HEK293 (cell line): ENCODE results near the gene NOBOX.

Source experiments
- CTCF ChIA-PET: fragments of 350-600 bp; formaldehyde crosslinking; extraction: SDS; loops from one replicate; lab custom pipeline; 2021; ENCODE audit warnings: antibody characterized with exemption; lab: Yijun Ruan, JAX
- POLR2A ChIA-PET: fragments of 300-600 bp; formaldehyde crosslinking; extraction: SDS; loops from one replicate; lab custom pipeline; 2020; ENCODE audit warnings: antibody characterized with exemption, inconsistent platforms; lab: Yijun Ruan, JAX
- H3K27ac ChIP-seq: fragments of 200-500 bp; sonication (Bioruptor generic); 2 replicates; pipeline ENCODE4 v1.5.1; 2014; ENCODE audit warnings: low read depth, low read length, control low read depth, inconsistent platforms; ENCODE audit errors: extremely low read depth
- H3K36me3 ChIP-seq, 2 experiments: fragments of 200-500 bp in 1 of 2; sonication (Bioruptor generic) in 1 of 2; 1 replicate in 1 of 2; 2 replicates in 1 of 2; pipeline ENCODE4 v1.5.1; 2014 to 2017; ENCODE audit warnings: inconsistent platforms in 2 of 2, low read length in 2 of 2; ENCODE audit not compliant: control insufficient read depth in 2 of 2, insufficient read depth in 1 of 2
- H3K4me1 ChIP-seq: fragments of 200-500 bp; sonication (Bioruptor generic); 2 replicates; pipeline ENCODE4 v1.5.1; 2014; ENCODE audit warnings: mild to moderate bottlenecking, low read length, inconsistent platforms; ENCODE audit not compliant: control insufficient read depth, insufficient read depth
- H3K4me3 ChIP-seq: 2 replicates; pipeline ENCODE4 v1.5.1; 2011; ENCODE audit warnings: low read depth, mild to moderate bottlenecking, control low read depth, low read length, moderate library complexity
- H3K9me3 ChIP-seq: fragments of 200-500 bp; sonication (Bioruptor generic); 2 replicates; pipeline ENCODE4 v1.5.1; 2014; ENCODE audit warnings: low read depth, low read length, inconsistent platforms; ENCODE audit not compliant: control insufficient read depth, insufficient read depth
- KLF9 ChIP-seq: fragments of 450-650 bp; formaldehyde crosslinking; IDR thresholded peaks from 2 replicates; pipeline ENCODE4 v1.5.1; 2016; ENCODE audit warnings: missing biosample characterization, missing genetic modification characterization, low read depth
- WT1 ChIP-seq: fragments of 450-650 bp; formaldehyde crosslinking; IDR thresholded peaks from 2 replicates; pipeline ENCODE4 v1.5.1; 2016; ENCODE audit warnings: missing biosample characterization, missing genetic modification characterization
- ZBTB17 ChIP-seq: fragments of 450-650 bp; formaldehyde crosslinking; IDR thresholded peaks from 2 replicates; pipeline ENCODE4 v1.5.1; 2016; ENCODE audit warnings: missing biosample characterization, missing genetic modification characterization
- ZEB2 ChIP-seq: fragments of 450-650 bp; formaldehyde crosslinking; IDR thresholded peaks from 2 replicates; pipeline ENCODE4 v1.5.1; 2016; ENCODE audit warnings: missing biosample characterization, missing genetic modification characterization
- ZFHX2 ChIP-seq: fragments of 450-650 bp; formaldehyde crosslinking; conservative IDR thresholded peaks from 2 replicates; pipeline ENCODE4 v1.5.1; 2016; ENCODE audit warnings: missing biosample characterization, missing genetic modification characterization
- ZFP3 ChIP-seq: fragments of 450-650 bp; formaldehyde crosslinking; IDR thresholded peaks from 2 replicates; pipeline ENCODE4 v1.5.1; 2016; ENCODE audit warnings: low read depth, missing biosample characterization, missing genetic modification characterization
- ZFP41 ChIP-seq: fragments of 450-650 bp; formaldehyde crosslinking; IDR thresholded peaks from 2 replicates; pipeline ENCODE4 v1.5.1; 2016; ENCODE audit warnings: missing biosample characterization, missing genetic modification characterization, borderline replicate concordance
- ZNF114 ChIP-seq: fragments of 450-650 bp; formaldehyde crosslinking; IDR thresholded peaks from 2 replicates; pipeline ENCODE4 v1.5.0; 2017; ENCODE audit warnings: missing biosample characterization, missing genetic modification characterization
- ZNF133 ChIP-seq: fragments of 450-650 bp; formaldehyde crosslinking; IDR thresholded peaks from 2 replicates; pipeline ENCODE4 v1.5.1; 2016; ENCODE audit warnings: missing biosample characterization, missing genetic modification characterization
- ZNF211 ChIP-seq: fragments of 450-650 bp; formaldehyde crosslinking; IDR thresholded peaks from 2 replicates; pipeline ENCODE4 v1.5.1; 2016; ENCODE audit warnings: low read depth, missing biosample characterization, missing genetic modification characterization
- ZNF248 ChIP-seq: fragments of 450-650 bp; formaldehyde crosslinking; IDR thresholded peaks from 2 replicates; pipeline ENCODE4 v1.5.1; 2017; ENCODE audit warnings: missing biosample characterization, missing genetic modification characterization
- ZNF324 ChIP-seq: fragments of 450-650 bp; formaldehyde crosslinking; IDR thresholded peaks from 2 replicates; pipeline ENCODE4 v1.5.1; 2016; ENCODE audit warnings: missing biosample characterization, missing genetic modification characterization
- ZNF335 ChIP-seq: fragments of 450-650 bp; formaldehyde crosslinking; conservative IDR thresholded peaks from 2 replicates; pipeline ENCODE4 v1.5.1; 2016; ENCODE audit warnings: missing biosample characterization, missing genetic modification characterization
- ZNF341 ChIP-seq: fragments of 450-650 bp; formaldehyde crosslinking; IDR thresholded peaks from 2 replicates; pipeline ENCODE4; 2016; ENCODE audit warnings: low read depth, missing biosample characterization, missing genetic modification characterization
- ZNF394 ChIP-seq: fragments of 450-650 bp; formaldehyde crosslinking; IDR thresholded peaks from 2 replicates; pipeline ENCODE4 v1.5.1; 2016; ENCODE audit warnings: missing biosample characterization, missing genetic modification characterization, mild to moderate bottlenecking, moderate library complexity, borderline replicate concordance
- ZNF473 ChIP-seq: fragments of 450-650 bp; formaldehyde crosslinking; IDR thresholded peaks from 2 replicates; pipeline ENCODE4 v1.5.1; 2017; ENCODE audit warnings: missing biosample characterization, missing genetic modification characterization
- ZNF529 ChIP-seq: fragments of 450-650 bp; formaldehyde crosslinking; IDR thresholded peaks from 2 replicates; pipeline ENCODE4 v1.5.1; 2017; ENCODE audit warnings: missing genetic modification characterization, missing biosample characterization; ENCODE audit not compliant: insufficient replicate concordance
- ZNF549 ChIP-seq: fragments of 450-650 bp; IDR thresholded peaks from 2 replicates; pipeline ENCODE4 v1.5.1; 2018; ENCODE audit warnings: missing biosample characterization, missing genetic modification characterization, mild to moderate bottlenecking, inconsistent platforms, moderate library complexity
- ZNF600 ChIP-seq: fragments of 450-650 bp; formaldehyde crosslinking; IDR thresholded peaks from 2 replicates; pipeline ENCODE4 v1.5.1; 2016; ENCODE audit warnings: missing biosample characterization, missing genetic modification characterization
- ZNF658 ChIP-seq: fragments of 450-650 bp; formaldehyde crosslinking; IDR thresholded peaks from 2 replicates; pipeline ENCODE4; 2016; ENCODE audit warnings: missing biosample characterization, missing genetic modification characterization
- ZNF660 ChIP-seq: fragments of 450-650 bp; IDR thresholded peaks from 2 replicates; pipeline ENCODE4 v1.5.1; 2018; ENCODE audit warnings: missing biosample characterization, mild to moderate bottlenecking, missing genetic modification characterization
- ZNF830 ChIP-seq: fragments of 450-650 bp; IDR thresholded peaks from 2 replicates; pipeline ENCODE4 v1.5.0; 2018; ENCODE audit warnings: missing biosample characterization, missing genetic modification characterization, low read depth, mild to moderate bottlenecking, moderate library complexity
- ZNF837 ChIP-seq: fragments of 450-650 bp; formaldehyde crosslinking; IDR thresholded peaks from 2 replicates; pipeline ENCODE4 v1.5.1; 2016; ENCODE audit warnings: missing biosample characterization, missing genetic modification characterization
- TF ChIP-seq, protein P1 (sequence below): fragments of 450-650 bp; formaldehyde crosslinking; IDR thresholded peaks from 2 replicates; pipeline ENCODE4 v1.5.1; 2017; ENCODE audit warnings: missing biosample characterization, missing genetic modification characterization
- TF ChIP-seq, protein P2 (sequence below): fragments of 450-650 bp; formaldehyde crosslinking; IDR thresholded peaks from 2 replicates; pipeline ENCODE4 v1.5.1; 2016; ENCODE audit warnings: missing biosample characterization, missing genetic modification characterization
- TF ChIP-seq, protein P3 (sequence below): fragments of 450-650 bp; formaldehyde crosslinking; IDR thresholded peaks from 2 replicates; pipeline ENCODE4 v1.5.1; 2016; ENCODE audit warnings: missing biosample characterization, missing genetic modification characterization
- TF ChIP-seq, protein P4 (sequence below): fragments of 450-650 bp; formaldehyde crosslinking; IDR thresholded peaks from 2 replicates; pipeline ENCODE4 v1.5.1; 2016; ENCODE audit warnings: missing biosample characterization, missing genetic modification characterization, low read depth

Gene NOBOX

DNA sequence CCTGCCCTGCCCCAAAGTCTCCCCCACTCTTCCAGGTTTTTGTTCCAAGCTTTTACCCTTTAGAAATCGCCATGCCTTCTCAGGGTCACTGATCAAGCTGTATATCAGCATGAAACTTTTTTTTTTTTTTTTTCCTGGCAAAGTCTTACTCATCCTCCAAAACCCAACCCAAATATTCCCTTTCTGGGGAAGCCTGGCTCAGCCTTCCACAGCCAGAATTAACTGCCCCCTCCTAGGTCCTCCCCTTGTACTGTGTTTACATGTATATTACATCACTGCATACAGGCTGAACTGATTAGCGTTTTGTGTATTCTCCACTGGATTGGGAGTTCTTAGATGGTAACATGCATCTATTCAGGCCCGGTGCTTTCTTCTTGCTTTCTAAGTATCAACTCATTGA lies 4.6 kb upstream of the NOBOX start:
- Histone ChIP-seq H3K36me3 (no peaks in the 10 kb centered on the region), H3K9me3 (no peaks in the 10 kb centered on the region), H3K4me1 (no peaks in the 10 kb centered on the region)
- POLR2A ChIA-PET: no interaction called here
- TF ChIP-seq, protein P1, sequence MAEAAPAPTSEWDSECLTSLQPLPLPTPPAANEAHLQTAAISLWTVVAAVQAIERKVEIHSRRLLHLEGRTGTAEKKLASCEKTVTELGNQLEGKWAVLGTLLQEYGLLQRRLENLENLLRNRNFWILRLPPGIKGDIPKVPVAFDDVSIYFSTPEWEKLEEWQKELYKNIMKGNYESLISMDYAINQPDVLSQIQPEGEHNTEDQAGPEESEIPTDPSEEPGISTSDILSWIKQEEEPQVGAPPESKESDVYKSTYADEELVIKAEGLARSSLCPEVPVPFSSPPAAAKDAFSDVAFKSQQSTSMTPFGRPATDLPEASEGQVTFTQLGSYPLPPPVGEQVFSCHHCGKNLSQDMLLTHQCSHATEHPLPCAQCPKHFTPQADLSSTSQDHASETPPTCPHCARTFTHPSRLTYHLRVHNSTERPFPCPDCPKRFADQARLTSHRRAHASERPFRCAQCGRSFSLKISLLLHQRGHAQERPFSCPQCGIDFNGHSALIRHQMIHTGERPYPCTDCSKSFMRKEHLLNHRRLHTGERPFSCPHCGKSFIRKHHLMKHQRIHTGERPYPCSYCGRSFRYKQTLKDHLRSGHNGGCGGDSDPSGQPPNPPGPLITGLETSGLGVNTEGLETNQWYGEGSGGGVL: peak; percentile 25; the same call in 1 of the 2 replicates
- TF ChIP-seq ZNF335: peak; percentile 4
- TF ChIP-seq ZFP3 (tag by site-specific recombination): no peak
- no peak for TF ChIP-seq ZNF324 (tag by site-specific recombination)
- TF ChIP-seq, all 188 proteins: peak for 2
- no peak overlapping the region for H3K27ac ChIP-seq
- H3K4me3 ChIP-seq: no peak overlapping the region
- CTCF ChIA-PET: no interaction called here

DNA sequence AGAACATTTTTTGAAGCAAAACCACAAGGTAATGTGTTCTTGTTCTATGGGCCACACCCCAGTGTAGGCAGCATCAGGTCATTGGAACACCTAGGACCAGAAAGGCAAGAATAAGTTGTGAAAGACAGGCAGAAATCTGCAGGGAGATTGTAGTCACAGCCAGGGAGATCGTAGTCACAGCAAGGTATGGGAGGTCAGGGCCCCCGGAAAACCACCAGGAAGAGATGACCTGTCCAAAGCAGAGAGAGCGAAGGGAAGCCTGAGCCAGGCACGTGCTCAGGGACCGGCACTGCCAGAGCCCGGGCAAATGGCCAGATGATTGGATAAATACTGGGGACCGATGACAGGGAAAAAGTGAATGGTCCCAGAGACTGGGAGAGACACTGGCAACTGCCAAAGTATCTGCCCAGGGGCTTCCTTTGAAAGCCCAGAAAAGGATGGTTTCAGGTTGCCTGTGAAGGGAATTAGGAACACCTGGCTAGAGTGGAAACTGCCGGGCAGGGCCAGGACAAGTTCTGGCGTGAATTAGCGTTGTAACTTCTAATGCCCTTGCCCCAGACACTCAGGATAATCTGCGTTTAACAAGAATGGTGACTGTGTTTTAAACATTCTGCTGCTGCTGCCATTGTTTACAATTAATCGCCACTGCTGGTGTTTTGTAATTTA lies 3.9 kb upstream of the NOBOX start:
- POLR2A ChIA-PET: no interaction called here
- H3K9me3 ChIP-seq: no peaks in the 10 kb centered on the region
- H3K4me1 ChIP-seq: no peaks in the 10 kb centered on the region
- no peak for TF ChIP-seq ZNF837 (tag by site-specific recombination)
- TF ChIP-seq WT1 (tag by site-specific recombination): no peak
- TF ChIP-seq ZNF658 (tag by site-specific recombination): no peak
- TF ChIP-seq ZNF660 (tag by site-specific recombination): no peak
- TF ChIP-seq ZNF394: no peak
- no peak for TF ChIP-seq ZNF529
- no peak for TF ChIP-seq ZEB2 (tag by site-specific recombination)
- no peak for TF ChIP-seq ZNF830
- no peak for TF ChIP-seq ZNF133
- TF ChIP-seq ZFP41: no peak
- TF ChIP-seq ZNF473 (tag by site-specific recombination): no peak
- no peak for TF ChIP-seq ZNF600
- TF ChIP-seq, protein P2, sequence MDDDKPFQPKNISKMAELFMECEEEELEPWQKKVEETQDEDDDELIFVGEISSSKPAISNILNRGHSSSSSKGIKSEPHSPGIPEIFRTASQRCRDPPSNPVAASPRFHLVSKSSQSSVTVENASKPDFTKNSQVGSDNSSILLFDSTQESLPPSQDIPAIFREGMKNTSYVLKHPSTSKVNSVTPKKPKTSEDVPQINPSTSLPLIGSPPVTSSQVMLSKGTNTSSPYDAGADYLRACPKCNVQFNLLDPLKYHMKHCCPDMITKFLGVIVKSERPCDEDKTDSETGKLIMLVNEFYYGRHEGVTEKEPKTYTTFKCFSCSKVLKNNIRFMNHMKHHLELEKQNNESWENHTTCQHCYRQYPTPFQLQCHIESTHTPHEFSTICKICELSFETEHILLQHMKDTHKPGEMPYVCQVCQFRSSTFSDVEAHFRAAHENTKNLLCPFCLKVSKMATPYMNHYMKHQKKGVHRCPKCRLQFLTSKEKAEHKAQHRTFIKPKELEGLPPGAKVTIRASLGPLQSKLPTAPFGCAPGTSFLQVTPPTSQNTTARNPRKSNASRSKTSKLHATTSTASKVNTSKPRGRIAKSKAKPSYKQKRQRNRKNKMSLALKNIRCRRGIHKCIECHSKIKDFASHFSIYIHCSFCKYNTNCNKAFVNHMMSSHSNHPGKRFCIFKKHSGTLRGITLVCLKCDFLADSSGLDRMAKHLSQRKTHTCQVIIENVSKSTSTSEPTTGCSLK (tag by site-specific recombination): no peak
- TF ChIP-seq ZNF211: no peak
- TF ChIP-seq KLF9 (tag by site-specific recombination): no peak
- TF ChIP-seq, all 188 proteins: peak for 0
- H3K27ac ChIP-seq: no peak overlapping the region
- CTCF ChIA-PET: no interaction called here
- no peaks in the 10 kb centered on the region for H3K36me3 ChIP-seq
- no peak overlapping the region for H3K4me3 ChIP-seq

DNA sequence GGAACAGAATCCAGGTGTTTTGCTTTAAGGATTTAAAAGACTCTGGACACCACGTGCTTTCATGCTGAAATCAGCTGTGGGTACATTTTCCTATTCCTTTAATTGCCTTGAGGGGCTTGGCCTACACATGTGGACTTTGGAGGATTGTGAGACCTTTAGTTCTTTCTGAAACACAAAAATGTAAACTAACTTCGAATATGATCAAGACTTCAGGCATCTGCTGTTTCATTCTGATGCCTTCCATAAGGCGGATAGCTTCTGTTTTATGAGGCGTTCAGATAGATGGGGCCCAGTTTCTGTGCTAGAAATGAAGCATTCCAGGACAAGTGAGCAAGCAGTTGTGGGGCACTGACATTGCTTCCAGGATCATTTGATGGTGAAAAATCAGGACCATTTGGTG lies 1.5 kb upstream of the NOBOX start:
- H3K9me3 ChIP-seq: no peaks in the 10 kb centered on the region
- TF ChIP-seq ZNF114 (tag by site-specific recombination) (no peak), ZNF529 (no peak), ZNF341 (tag by site-specific recombination) (no peak), ZNF248 (no peak), ZNF549 (tag by site-specific recombination) (no peak), ZFHX2 (tag by site-specific recombination) (no peak), ZBTB17 (no peak)
- TF ChIP-seq, protein P3, sequence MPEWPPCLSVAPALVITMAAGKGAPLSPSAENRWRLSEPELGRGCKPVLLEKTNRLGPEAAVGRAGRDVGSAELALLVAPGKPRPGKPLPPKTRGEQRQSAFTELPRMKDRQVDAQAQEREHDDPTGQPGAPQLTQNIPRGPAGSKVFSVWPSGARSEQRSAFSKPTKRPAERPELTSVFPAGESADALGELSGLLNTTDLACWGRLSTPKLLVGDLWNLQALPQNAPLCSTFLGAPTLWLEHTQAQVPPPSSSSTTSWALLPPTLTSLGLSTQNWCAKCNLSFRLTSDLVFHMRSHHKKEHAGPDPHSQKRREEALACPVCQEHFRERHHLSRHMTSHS (tag by site-specific recombination): no peak
- TF ChIP-seq, protein P4, sequence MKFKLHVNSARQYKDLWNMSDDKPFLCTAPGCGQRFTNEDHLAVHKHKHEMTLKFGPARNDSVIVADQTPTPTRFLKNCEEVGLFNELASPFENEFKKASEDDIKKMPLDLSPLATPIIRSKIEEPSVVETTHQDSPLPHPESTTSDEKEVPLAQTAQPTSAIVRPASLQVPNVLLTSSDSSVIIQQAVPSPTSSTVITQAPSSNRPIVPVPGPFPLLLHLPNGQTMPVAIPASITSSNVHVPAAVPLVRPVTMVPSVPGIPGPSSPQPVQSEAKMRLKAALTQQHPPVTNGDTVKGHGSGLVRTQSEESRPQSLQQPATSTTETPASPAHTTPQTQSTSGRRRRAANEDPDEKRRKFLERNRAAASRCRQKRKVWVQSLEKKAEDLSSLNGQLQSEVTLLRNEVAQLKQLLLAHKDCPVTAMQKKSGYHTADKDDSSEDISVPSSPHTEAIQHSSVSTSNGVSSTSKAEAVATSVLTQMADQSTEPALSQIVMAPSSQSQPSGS (tag by site-specific recombination): no peak
- POLR2A ChIA-PET: no interaction called here
- no peaks in the 10 kb centered on the region for H3K36me3 ChIP-seq
- H3K4me3 ChIP-seq: no peak overlapping the region
- no peak overlapping the region for H3K27ac ChIP-seq
- CTCF ChIA-PET: interaction anchor here (0.6 kb wide), 1 partner anchor 18 kb away, joined by 3 read pairs; no protein-coding TSS in a partner anchor
- H3K4me1 ChIP-seq: no peaks in the 10 kb centered on the region
